22Rv1 (cell line): Measurements from ENCODE around the gene BNC2.

Experiments used
- H3K27ac ChIP-seq: fragments of 450-650 bp; 2 replicates; pipeline ENCODE4 v1.5.1; 2017
- ZFX ChIP-seq: fragments of 450-650 bp; IDR thresholded peaks from 2 replicates; pipeline ENCODE4 v1.6.1; 2017; ENCODE audit warnings: antibody characterized with exemption, borderline replicate concordance
- TF ChIP-seq, protein P1 (sequence below): fragments of 450-650 bp; IDR thresholded peaks from 2 replicates; pipeline ENCODE4 v1.5.1; 2017; ENCODE audit warnings: mild to moderate bottlenecking

Gene BNC2

DNA sequence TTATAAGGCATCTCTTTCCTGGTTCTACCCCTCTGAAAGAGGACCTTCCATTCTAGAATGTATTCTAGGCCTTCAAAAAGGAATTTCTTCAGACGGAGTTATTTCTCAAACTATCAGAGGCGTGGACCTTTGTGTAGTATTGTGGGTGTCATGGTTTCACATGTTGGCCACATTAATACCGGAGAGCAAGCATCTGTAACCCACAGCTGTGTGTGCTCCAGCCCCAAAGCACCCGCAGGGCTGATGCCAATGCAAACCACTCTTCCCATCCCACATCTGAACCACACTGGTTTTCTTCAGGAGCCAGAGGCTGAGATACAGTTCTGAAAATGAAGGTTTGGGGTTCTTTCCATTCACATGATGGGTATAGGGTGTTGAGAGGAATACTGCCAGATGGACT is 127.1 kb downstream of the BNC2 start:
- H3K27ac ChIP-seq = no peak overlapping the region
- TF ChIP-seq, protein P1, sequence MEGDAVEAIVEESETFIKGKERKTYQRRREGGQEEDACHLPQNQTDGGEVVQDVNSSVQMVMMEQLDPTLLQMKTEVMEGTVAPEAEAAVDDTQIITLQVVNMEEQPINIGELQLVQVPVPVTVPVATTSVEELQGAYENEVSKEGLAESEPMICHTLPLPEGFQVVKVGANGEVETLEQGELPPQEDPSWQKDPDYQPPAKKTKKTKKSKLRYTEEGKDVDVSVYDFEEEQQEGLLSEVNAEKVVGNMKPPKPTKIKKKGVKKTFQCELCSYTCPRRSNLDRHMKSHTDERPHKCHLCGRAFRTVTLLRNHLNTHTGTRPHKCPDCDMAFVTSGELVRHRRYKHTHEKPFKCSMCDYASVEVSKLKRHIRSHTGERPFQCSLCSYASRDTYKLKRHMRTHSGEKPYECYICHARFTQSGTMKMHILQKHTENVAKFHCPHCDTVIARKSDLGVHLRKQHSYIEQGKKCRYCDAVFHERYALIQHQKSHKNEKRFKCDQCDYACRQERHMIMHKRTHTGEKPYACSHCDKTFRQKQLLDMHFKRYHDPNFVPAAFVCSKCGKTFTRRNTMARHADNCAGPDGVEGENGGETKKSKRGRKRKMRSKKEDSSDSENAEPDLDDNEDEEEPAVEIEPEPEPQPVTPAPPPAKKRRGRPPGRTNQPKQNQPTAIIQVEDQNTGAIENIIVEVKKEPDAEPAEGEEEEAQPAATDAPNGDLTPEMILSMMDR = no peak
- TF ChIP-seq ZFX = no peak

GRCh38 chr9:16735001-16735400 is 135.5 kb downstream of the BNC2 start:
- no peak overlapping the region for H3K27ac ChIP-seq
- TF ChIP-seq, protein P1 = no peak
- TF ChIP-seq ZFX = no peak

GRCh38 chr9:16732546-16732945 is 137.9 kb downstream of the BNC2 start:
- no peak overlapping the region for H3K27ac ChIP-seq
- TF ChIP-seq, protein P1 = no peak
- TF ChIP-seq ZFX = no peak

DNA sequence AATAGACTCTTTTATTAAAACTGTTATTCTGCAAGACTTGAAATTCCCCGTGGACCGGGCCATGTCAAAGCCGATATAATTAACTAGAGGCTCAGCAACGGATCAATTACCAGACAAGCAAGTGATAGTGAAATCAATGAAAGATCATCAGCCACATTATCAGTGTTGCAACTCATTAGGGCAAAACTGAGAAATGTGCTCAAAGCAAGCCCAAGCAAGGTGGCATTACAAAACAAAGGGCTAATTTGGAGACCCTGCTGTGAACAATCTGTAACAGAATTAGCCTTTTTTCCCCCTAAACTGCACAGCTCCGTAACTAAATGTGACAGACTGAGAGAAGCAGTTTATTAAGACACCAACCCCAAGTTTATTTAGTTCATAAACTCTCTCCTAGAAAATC is 140.3 kb downstream of the BNC2 start:
- TF ChIP-seq, protein P1 = no peak
- no peak for TF ChIP-seq ZFX
- no peak overlapping the region for H3K27ac ChIP-seq

- H3K27ac ChIP-seq = no peak overlapping the region
- no peak for TF ChIP-seq ZFX
- TF ChIP-seq, protein P1 = no peak
Measured at GRCh38 chr9:16729651-16730050, 140.8 kb downstream of the BNC2 start.

- TF ChIP-seq ZFX = no peak
- TF ChIP-seq, protein P1 = no peak
- H3K27ac ChIP-seq = no peak overlapping the region
Measured at GRCh38 chr9:16728137-16728508, 142.3 kb downstream of the BNC2 start.

- no peak overlapping the region for H3K27ac ChIP-seq
- TF ChIP-seq, protein P1 = no peak
- TF ChIP-seq ZFX = no peak
Measured at GRCh38 chr9:16727452-16728136, 142.9 kb downstream of the BNC2 start.
